ENCODE results near the gene RIF1.
"Not testable (repeated sequence)": the region's sequence is repeated elsewhere in the genome, so short reads cannot be mapped to it uniquely, and the experiment has no call there.

The RIF1 gene

DNA sequence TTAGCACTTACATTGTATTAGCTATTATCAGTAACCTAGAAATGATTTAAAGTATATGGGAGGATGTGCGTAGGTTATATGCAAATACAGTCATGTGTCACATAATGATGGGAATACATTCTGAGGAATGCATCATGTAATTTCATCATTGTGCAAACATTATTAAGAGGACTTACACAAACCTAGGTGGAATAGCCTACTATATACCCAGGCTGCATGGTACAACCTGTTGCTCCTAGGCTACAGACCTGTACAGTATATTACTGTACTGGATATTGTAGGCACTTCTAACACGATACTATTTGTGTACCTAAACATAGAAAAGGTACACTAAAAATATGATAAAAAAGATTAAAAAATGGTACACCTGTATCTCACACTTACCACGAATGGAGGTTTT is 7.9 kb downstream of the RIF1 start:
- no peak for DNase-seq

GRCh38 chr2:151421681-151422080 is 12.0 kb downstream of the RIF1 start:
- not testable (repeated sequence) for DNase-seq

- no peak for DNase-seq
Measured at GRCh38 chr2:151422917-151423439, 13.3 kb downstream of the RIF1 start.

DNA sequence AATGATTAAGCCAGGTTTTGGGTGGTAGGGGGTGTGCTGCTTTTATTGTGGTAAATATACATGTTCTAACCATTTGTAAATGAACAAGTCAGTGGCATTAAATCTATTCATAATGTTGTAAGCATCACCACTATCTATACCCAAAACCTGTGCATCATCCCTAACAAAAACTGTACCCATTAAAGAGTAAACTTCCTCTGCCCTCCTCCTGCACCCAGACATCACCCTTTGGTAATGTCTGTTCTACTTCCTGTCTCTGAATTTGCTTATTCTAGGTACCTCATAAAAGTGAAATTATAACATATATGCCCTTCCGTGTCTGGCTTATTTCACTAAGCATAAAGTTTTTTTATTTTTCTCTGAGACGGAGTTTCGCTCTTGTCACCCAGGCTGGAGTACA is 14.1 kb downstream of the RIF1 start:
- DNase-seq: no peak

DNA sequence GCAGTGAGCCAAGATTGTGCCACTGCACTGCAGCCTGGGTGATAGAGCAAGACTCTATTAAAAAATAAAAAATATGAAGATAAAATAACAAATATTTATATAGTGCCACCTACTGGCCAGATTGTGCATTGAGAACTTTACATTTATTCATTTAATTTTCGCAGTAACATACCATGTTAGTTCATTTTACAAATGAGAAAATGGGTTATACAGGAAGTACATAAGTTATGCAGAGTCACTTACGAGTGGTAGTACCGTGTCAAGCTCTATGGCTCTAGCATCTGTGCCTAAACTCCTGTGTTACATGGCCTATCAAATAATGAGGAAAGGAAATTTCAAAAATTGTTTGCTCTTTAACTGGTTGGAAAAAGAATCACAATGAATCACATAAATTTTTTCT is 27.9 kb downstream of the RIF1 start:
- no peak for DNase-seq

DNA sequence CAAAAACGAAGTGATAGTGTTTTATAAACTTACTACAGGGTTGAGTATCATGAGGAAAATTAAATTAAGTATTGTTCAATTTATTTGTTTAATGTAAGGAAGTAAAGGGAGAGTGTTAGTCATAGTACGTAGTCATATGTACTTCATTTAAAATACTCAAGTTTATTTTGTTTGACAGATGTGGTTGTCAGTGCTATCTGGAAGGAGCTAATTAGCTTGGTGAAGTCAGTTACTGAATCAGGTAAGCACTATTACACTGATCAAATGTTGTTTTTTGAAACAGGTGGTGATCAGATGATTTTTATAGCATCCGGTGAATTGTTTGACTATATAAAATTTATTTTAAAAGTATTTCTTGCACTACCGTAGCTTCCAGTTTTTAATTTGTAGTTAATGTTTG is 28.8 kb downstream of the RIF1 start:
- no peak for DNase-seq

DNA sequence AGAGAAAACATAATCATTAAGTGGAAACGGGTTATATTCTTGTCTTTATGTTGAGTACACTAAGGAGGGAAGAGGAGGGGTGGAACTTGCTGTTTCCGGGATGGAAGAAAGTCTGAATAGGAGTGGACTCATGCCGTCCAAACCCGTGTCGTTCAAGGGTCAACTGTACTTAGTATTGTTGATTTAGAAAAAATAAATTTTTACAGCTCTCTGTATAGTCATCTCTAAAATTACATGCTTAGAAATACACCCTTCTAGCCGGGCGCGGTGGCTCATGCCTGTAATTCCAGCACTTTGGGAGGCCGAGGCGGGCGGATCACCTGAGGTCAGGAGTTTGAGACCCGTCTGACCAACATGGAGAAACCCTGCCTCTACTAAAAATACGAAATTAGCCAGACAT is 29.4 kb downstream of the RIF1 start:
- no peak for DNase-seq

- DNase-seq: no peak
Measured at GRCh38 chr2:151459358-151459757, 49.7 kb downstream of the RIF1 start.

- no peak for DNase-seq
Measured at GRCh38 chr2:151465771-151466170, 56.1 kb downstream of the RIF1 start.

DNA sequence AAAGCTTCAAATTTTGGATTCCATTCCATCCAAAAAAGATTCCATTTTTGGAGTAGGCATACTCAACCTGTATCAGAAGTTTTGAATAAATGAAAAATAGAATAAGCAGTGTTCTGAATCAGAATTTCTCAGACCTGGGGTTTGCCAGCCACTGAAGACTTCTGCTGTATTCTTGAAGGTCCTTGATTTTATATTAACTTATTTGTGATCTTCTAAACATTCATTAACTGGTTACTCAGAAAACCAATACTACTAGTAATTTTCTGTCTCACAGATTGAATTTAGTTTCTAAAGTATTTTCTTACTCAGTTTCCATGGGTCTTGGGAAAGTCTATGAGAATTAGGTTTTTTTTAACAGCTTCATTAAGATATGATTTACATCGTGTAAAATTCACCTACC is 60.9 kb downstream of the RIF1 start:
- DNase-seq: no peak

DNA sequence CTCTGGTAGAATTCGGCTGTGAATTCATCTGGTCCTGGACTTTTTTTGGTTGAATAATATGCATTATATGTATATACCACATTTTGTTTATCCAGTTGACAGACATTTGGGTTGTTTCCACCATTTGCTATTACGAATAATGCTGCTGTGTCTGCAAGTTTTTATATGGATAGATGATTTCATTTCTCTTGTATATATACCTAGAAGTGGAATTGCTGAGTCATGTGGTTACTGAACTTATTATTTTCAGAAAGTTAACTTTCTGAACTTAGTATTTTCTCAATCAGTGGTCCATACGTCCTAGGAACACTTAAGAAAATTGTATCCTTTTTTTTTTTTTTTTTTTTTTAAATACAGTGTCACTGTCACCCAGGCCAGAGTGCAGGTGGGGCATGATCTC is 63.3 kb downstream of the RIF1 start:
- DNase-seq: no peak

DNA sequence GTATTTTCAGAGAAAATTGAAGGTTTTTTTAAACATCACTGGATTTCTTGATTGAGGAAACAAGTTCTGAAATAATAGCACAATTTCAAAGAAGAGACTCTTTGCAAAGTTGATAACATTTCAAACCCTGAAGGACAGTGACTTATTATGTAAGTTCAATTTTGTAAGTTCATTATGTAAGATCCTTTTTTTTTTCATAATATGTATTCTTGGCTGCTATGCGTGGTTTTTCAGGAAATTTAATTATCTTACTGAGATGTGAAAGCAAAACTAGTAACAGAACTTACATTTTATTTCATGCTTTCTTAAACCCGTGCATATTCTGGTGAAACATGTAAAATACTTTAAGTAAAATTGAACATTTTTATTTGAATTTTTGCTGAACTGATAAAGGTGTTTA is 65.4 kb downstream of the RIF1 start:
- no peak for DNase-seq

- DNase-seq: no peak
Measured at GRCh38 chr2:151476287-151476686, 66.6 kb downstream of the RIF1 start.

DNA sequence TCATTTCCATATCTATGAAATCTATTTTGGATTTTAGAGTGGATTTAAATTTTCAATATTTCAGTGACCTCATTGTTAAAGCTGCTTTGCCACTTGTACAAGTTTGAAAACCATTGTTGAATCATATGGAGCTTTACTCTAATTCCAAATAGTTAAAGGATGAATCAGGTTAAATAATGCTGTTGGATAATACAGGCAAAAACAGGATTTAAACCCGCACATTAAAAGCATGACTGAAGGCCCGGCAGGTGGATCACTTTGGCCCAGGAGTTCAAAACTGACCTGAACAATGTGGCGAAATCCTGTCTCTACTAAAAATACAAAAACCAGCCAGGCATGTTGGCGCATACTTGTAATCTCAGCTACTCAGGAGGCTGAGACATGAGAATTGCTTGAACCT is 68.3 kb downstream of the RIF1 start:
- DNase-seq: no peak

GRCh38 chr2:151481744-151482143 is 72.0 kb downstream of the RIF1 start:
- DNase-seq: no peak

GRCh38 chr2:151482171-151482725 is 72.5 kb downstream of the RIF1 start:
- no peak for DNase-seq

- DNase-seq: no peak
Measured at GRCh38 chr2:151483546-151483945, 73.8 kb downstream of the RIF1 start.

- DNase-seq: no peak
Measured at GRCh38 chr2:151484100-151484499, 74.4 kb downstream of the RIF1 start.

DNA sequence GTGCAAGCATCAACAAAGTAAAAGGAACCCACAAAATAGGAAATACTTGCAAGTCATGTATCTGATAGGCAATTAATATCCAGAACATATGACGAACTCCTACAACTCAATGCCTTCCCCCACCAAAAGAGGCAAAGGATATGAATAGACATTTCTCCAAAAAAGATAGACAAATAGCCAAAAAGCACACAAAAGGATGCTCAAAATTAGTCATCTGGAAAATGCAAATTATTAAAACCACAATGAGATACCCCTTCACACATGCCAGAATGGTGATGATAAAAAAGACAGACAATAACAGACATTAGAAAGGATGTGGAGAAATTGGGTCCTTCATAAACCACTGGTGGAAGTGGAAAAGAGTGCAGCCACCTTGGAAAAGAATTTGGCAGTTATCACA is 76.4 kb downstream of the RIF1 start:
- DNase-seq: no peak

GRCh38 chr2:151490276-151490675 is 80.6 kb downstream of the RIF1 start:
- DNase-seq: no peak

GRCh38 chr2:151491496-151491895 is 81.8 kb downstream of the RIF1 start:
- DNase-seq: no peak

- DNase-seq: no peak
Measured at GRCh38 chr2:151498178-151498577, 88.5 kb downstream of the RIF1 start.

- DNase-seq: no peak
Measured at GRCh38 chr2:151506170-151506569, 96.5 kb downstream of the RIF1 start.

- DNase-seq: no peak
Measured at GRCh38 chr2:151508519-151508918, 98.8 kb downstream of the RIF1 start.

- DNase-seq: no peak
Measured at GRCh38 chr2:151518802-151519201, 109.1 kb downstream of the RIF1 start.

DNA sequence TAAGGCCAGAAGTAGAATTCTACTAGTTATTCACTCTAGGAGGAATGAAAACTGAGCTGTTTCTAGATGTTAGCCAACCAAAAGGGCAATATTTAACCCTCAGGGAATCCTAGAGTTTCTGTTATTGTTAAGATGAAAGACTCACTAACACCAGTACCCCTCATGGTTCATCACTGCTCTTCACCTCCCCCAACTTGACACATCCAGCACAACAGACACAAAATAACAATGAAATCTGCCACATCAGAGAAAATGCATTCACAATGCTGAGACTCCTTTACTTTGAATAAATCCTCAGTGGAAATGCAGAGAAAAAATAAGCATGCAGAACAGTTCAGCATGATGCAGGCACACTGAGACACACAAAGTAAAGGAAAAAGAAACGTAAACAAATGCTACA is 111.3 kb downstream of the RIF1 start:
- no peak for DNase-seq
